Transverse colon (tissue), 4 donors: Measurements from ENCODE around the gene SH2B2. TPM values are rescaled to one million over a fixed set of nuclear protein-coding genes. Genes with fewer than 3 reads are reported as not detected.

ENCODE experiments used
- DNase-seq: peaks from one replicate; pipeline ENCODE4 v3.0.0-alpha.2; 2019
- H3K27ac ChIP-seq, 4 donors: fragments of 200-600 bp; sonication (generic); 2 replicates each; pipeline ENCODE4 v1.5.1; 2016 to 2018; ENCODE audit warnings: inconsistent platforms in 4 of 4
- H3K27me3 ChIP-seq: fragments of 200-600 bp; sonication (generic); 2 replicates; pipeline ENCODE4 v1.5.1; 2017; ENCODE audit warnings: inconsistent platforms
- H3K36me3 ChIP-seq, 4 donors: fragments of 200-600 bp; sonication (generic); 2 replicates each; pipeline ENCODE4 v1.5.1; 2017 to 2019; ENCODE audit warnings: inconsistent platforms in 4 of 4
- H3K4me1 ChIP-seq, 4 donors: fragments of 200-600 bp; sonication (generic); 2 replicates each; pipeline ENCODE4 v1.5.1; 2017 to 2020; ENCODE audit warnings: inconsistent platforms in 4 of 4
- H3K4me3 ChIP-seq, 4 donors: fragments of 200-600 bp; sonication (generic); 1 replicate in 1 of 4; 2 replicates in 3 of 4; pipeline versions ENCODE4 v1.5.1 to v1.6.1; 2017 to 2019; ENCODE audit warnings: inconsistent platforms in 4 of 4
- H3K9me3 ChIP-seq, 2 donors: fragments of 200-600 bp; sonication (generic); 2 replicates each; pipeline ENCODE4 v1.5.1; 2017 to 2019; ENCODE audit warnings: inconsistent platforms in 2 of 2
- EP300 ChIP-seq: sonication (generic); formaldehyde crosslinking; IDR thresholded peaks from one replicate; pipeline ENCODE4 v1.6.1; 2017; ENCODE audit warnings: antibody characterized with exemption, low read depth
- POLR2A ChIP-seq: fragments of 450-650 bp; IDR thresholded peaks from one replicate; pipeline ENCODE4 v1.6.1; 2016; ENCODE audit warnings: antibody characterized with exemption, mild to moderate bottlenecking, moderate library complexity
- POLR2AphosphoS5 ChIP-seq, 3 donors: sonication (generic); formaldehyde crosslinking; IDR thresholded peaks; one replicate each; pipeline ENCODE4 v1.6.1; 2016; ENCODE audit warnings: antibody characterized with exemption in 3 of 3
- WGBS, 2 donors: methylation state at CpG; one replicate each; pipeline ENCODE4 v1.1.5; 2018; ENCODE audit warnings: low coverage in 1 of 2; 5-methylcytosine and 5-hydroxymethylcytosine counted together
- in situ Hi-C, 4 donors: fragments of 200-750 bp; cut with MboI; loops; one replicate each; pipeline versions ENCODE4 v1.15.0 to v1.15.1; 2017; ENCODE audit warnings: low sequenced_read_pairs in 3 of 4, low pct_ligation_motif_present in 1 of 4, low pct_unique_long_range_greater_than_20kb in 1 of 4
- intact Hi-C: fragments of 100-400 bp; cut with DNase I; formaldehyde crosslinking; loops from one replicate; pipeline ENCODE4 v1.15.1; 2023; ENCODE audit warnings: low total_unique reads
- total RNA-seq, 4 donors: library from RNA; depleted of rRNA; stranded (reverse); fragments of >200 nt; gene quantifications; one replicate each; pipeline ENCODE4 v1.1.0, GENCODE V29; 2016
- TF ChIP-seq, protein P1 (sequence below), 5 experiments: fragments of 200-600 bp in 3 of 5; fragments of 450-650 bp in 2 of 5; sonication (generic) in 3 of 5; IDR thresholded peaks; 1 replicate in 2 of 5; 2 replicates in 3 of 5; pipeline ENCODE4 v1.5.1; 2016 to 2017; ENCODE audit warnings: antibody characterized with exemption in 5 of 5, inconsistent platforms in 3 of 5, mild to moderate bottlenecking in 2 of 5, moderate library complexity in 1 of 5

Gene SH2B2
- total RNA-seq, 4 donors from 2014 or later: 2.0 to 7.6 (median 2.2) TPM; not detected in 1

DNA sequence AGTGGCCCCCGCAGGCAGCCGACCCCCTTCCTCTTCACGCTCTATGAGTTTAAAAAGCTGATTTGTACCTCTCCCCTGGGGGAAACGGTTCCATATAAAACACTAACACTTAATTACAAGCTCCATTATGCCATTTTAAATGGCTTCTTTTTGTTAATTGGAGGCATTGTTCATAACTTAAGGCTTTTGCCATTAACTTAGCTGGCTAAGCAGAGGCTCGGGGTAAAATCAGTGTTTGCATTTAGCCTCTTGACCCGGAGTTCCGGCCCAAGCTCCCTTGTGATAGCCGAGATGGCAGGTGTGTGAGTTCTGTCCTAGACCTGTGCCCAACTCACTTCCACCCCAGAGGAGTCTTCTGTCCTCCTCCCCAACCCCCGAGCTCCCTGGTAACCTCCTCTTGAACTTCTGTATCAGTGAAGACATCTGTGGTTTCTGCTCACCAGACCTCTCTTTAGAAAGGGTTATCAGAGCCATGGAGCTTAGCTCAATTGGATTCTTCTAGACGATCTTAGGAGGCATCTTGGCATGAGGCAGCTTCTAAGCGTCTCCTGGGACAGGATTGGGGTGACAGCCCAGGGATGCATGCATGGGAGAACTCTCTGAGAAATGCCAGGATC is 34.2 kb upstream of the SH2B2 start:
- intact Hi-C loops (loop anchor here (5.0 kb wide), 1 partner anchor 1810 kb away; no protein-coding TSS in a partner anchor), in situ Hi-C loops (no loop called here)
- no peaks in the 10 kb centered on the region for H3K4me1 ChIP-seq
- no peak for DNase-seq
- H3K9me3 ChIP-seq: no peaks in the 10 kb centered on the region
- H3K36me3 ChIP-seq: peaks cover 0 to 14% (median 3%) of the 10 kb centered on the region in 4 donors
- H3K27me3 ChIP-seq: no peaks in the 10 kb centered on the region
- no peak overlapping the region for H3K27ac ChIP-seq
- TF ChIP-seq POLR2A (no peak), EP300 (no peak), POLR2AphosphoS5 (IDR thresholded peaks at IDR 0.05) (no peak)
- TF ChIP-seq, protein P1, sequence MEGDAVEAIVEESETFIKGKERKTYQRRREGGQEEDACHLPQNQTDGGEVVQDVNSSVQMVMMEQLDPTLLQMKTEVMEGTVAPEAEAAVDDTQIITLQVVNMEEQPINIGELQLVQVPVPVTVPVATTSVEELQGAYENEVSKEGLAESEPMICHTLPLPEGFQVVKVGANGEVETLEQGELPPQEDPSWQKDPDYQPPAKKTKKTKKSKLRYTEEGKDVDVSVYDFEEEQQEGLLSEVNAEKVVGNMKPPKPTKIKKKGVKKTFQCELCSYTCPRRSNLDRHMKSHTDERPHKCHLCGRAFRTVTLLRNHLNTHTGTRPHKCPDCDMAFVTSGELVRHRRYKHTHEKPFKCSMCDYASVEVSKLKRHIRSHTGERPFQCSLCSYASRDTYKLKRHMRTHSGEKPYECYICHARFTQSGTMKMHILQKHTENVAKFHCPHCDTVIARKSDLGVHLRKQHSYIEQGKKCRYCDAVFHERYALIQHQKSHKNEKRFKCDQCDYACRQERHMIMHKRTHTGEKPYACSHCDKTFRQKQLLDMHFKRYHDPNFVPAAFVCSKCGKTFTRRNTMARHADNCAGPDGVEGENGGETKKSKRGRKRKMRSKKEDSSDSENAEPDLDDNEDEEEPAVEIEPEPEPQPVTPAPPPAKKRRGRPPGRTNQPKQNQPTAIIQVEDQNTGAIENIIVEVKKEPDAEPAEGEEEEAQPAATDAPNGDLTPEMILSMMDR (IDR thresholded peaks at IDR 0.05): no peak
- no peak overlapping the region for H3K4me3 ChIP-seq
- 60 to 79% methylated on average over 1 to 11 of the region's 11 CpGs for WGBS, 2 donors

DNA sequence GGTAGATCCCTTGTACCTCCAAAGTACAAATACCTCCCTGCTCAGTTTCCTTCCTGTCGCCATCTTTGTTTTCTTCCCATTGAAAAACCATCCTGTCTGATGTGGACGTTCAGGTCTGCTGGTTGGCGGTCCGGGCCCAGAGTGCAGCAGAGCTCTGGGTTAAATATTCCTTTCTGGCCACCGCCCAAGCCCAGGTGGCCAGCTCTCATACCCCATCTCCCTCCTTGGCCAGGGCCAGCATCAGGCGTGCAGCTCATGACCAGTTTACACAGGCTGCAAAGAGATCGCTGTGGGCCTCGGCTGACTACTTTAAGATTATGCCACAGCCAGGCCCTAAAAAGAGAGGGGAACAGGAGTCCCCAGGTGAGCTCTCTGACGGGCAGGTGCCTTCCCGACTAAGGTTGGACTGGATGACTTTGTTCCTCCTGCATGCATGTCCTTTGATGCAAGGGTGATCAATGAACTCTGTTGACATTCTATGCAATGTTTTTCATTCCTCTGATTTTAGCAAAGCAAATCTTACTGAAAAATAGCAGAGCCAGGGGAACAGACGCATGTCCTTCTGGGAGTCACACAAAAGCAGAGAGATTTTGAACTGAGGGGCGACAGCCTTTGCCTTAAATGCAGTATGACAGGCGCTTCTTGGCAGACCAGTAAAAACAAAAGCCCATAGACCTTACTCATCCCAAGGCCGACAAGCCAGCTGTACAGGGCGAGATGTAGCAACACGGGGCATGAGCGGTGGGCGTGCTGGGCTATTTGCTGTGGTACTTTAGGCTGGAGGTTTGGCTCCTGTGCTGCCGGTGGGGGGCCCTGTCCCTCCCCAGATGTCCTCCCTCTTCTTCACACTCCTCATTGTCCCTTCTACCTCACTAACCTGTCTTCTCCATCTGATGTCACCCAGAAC is 33.3 kb upstream of the SH2B2 start:
- Histone ChIP-seq H3K4me3 (no peak overlapping the region), H3K27me3 (no peaks in the 10 kb centered on the region)

DNA sequence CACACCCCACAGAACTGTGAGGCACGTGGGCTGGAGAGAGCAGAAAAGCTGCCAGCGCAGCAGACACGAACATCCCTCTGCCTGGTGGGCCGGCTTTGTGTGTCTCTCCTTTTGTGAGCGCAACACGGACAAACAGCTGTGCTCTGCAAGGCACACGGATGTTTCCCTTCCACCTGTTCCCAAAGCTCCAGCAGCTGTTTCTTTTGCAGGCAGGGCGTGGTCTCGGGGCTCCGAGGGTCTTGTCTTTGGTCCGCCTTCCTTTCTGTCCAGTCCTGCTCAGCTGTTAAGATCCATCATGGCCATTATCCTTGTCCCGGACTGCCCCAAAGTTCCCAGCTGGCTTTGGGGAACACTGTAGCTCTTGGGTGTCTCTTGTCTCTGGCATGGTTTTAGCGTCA is 32.7 kb upstream of the SH2B2 start:
- TF ChIP-seq, protein P1 (IDR thresholded peaks at IDR 0.05): no peak
- TF ChIP-seq EP300 (no peak), POLR2A (no peak), POLR2AphosphoS5 (IDR thresholded peaks at IDR 0.05) (no peak)
- H3K27ac ChIP-seq: no peak overlapping the region
- WGBS, 2 donors: 85 to 90% methylated on average over 5 to 13 of the region's 13 CpGs
- peaks cover 0 to 12% (median 2%) of the 10 kb centered on the region in 4 donors for H3K36me3 ChIP-seq
- DNase-seq: no peak
- in situ Hi-C loops (no loop called here), intact Hi-C loops (loop anchor here (5.0 kb wide), 1 partner anchor 1812 kb away; no protein-coding TSS in a partner anchor)
- H3K9me3 ChIP-seq: no peaks in the 10 kb centered on the region
- H3K4me3 ChIP-seq: no peak overlapping the region
- no peaks in the 10 kb centered on the region for H3K4me1 ChIP-seq
- H3K27me3 ChIP-seq: no peaks in the 10 kb centered on the region

More for the DNA sequence above, 33.3 kb upstream of the SH2B2 start:
- intact Hi-C loops: loop anchor here (5.0 kb wide), 1 partner anchor 1811 kb away; no protein-coding TSS in a partner anchor
- 91 to 100% methylated on average over 1 to 19 of the region's 19 CpGs for WGBS, 2 donors
- Histone ChIP-seq H3K36me3 (peaks cover 0 to 14% (median 3%) of the 10 kb centered on the region in 4 donors), H3K4me1 (no peaks in the 10 kb centered on the region), H3K27ac (no peak overlapping the region), H3K9me3 (no peaks in the 10 kb centered on the region)
- TF ChIP-seq, protein P1 (IDR thresholded peaks at IDR 0.05): no peak
- TF ChIP-seq POLR2AphosphoS5 (IDR thresholded peaks at IDR 0.05): no peak
- TF ChIP-seq POLR2A: no peak
- no peak for DNase-seq
- in situ Hi-C loops: no loop called here

DNA sequence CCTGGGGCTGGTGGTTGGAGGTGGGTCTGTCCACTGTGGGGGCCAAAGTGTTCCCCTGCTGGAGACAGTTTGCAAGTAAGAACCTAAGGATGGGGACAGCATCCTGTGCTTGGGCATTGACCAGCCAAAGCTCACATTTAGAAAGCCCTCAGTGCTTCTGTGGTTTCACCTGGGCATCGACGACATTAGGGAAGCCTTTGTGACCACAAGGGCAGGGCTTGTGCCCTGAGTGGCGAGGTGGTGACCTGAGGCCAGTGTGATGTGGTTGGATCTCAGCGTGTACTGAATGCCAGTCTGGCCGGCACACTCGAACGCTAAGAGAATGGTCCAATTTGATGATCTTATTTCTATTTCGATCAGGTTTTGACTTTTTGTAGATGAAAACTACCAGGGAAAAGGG is 32.1 kb upstream of the SH2B2 start:
- no peaks in the 10 kb centered on the region for H3K4me1 ChIP-seq
- H3K27me3 ChIP-seq: no peaks in the 10 kb centered on the region
- H3K36me3 ChIP-seq: peaks cover 0 to 7% (median 0%) of the 10 kb centered on the region in 4 donors
- WGBS, 2 donors: 95% methylated on average over 8 of the region's 8 CpGs; no CpG with 5 or more reads in 1 of the 2 donors
- H3K9me3 ChIP-seq: no peaks in the 10 kb centered on the region
- TF ChIP-seq POLR2A (no peak), POLR2AphosphoS5 (IDR thresholded peaks at IDR 0.05) (no peak), EP300 (no peak)
- TF ChIP-seq, protein P1 (IDR thresholded peaks at IDR 0.05): no peak
- intact Hi-C loops: loop anchor here (5.0 kb wide), 1 partner anchor 1812 kb away; no protein-coding TSS in a partner anchor
- DNase-seq: no peak
- no peak overlapping the region for H3K27ac ChIP-seq
- in situ Hi-C loops: no loop called here
- no peak overlapping the region for H3K4me3 ChIP-seq
